C4-2B (cell line): Measurements from ENCODE around the gene TRIM32.

Source experiments
- CTCF ChIP-seq: fragments of 450-650 bp; conservative IDR thresholded peaks from 2 replicates; pipeline ENCODE4 v1.5.1; 2017; ENCODE audit warnings: mild to moderate bottlenecking
- ZFX ChIP-seq: fragments of 450-650 bp; IDR thresholded peaks from 2 replicates; pipeline ENCODE4 v1.6.1; 2017

- TF ChIP-seq ZFX (no peak), CTCF (no peak)
Measured at GRCh38 chr9:116653348-116654058, 33.6 kb upstream of the TRIM32 start.
